Esophagus muscularis mucosa (tissue), 4 donors: Measurements from ENCODE around the gene TBC1D22A.

Experiments used
- CTCF ChIP-seq, 3 experiments: fragments of 200-600 bp in 2 of 3; fragments of 450-650 bp in 1 of 3; sonication (generic) in 2 of 3; IDR thresholded peaks; one replicate each; pipeline ENCODE4 v1.5.1; 2017 to 2019; ENCODE audit warnings: antibody characterized with exemption in 3 of 3, mild to moderate bottlenecking in 2 of 3, moderate library complexity in 1 of 3
- EP300 ChIP-seq: sonication (generic); formaldehyde crosslinking; IDR thresholded peaks from one replicate; pipeline ENCODE4 v1.6.1; 2017; ENCODE audit warnings: antibody characterized with exemption
- POLR2A ChIP-seq: fragments of 450-650 bp; IDR thresholded peaks from one replicate; pipeline ENCODE4 v1.6.1; 2017; ENCODE audit warnings: antibody characterized with exemption, moderate library complexity, mild to moderate bottlenecking, low read depth

- no peak for TF ChIP-seq CTCF (IDR thresholded peaks at IDR 0.05)
- TF ChIP-seq EP300: no peak
- no peak for TF ChIP-seq POLR2A
Observed at GRCh38 chr22:47156352-47157092, 394.1 kb downstream of the TBC1D22A start.
